GM19351 (cell line): ENCODE data around the gene PYCARD.
"Not testable (repeated sequence)": the region's sequence is repeated elsewhere in the genome, so short reads cannot be mapped to it uniquely, and the experiment has no call there.

Source experiments
- ATAC-seq: cut with Tn5 transposase; IDR thresholded peaks from one replicate; pipeline ENCODE4 v1.9.1; 2021; ENCODE audit warnings: mild to moderate bottlenecking, moderate library complexity; ENCODE audit not compliant: unreplicated experiment

PYCARD gene

GRCh38 chr16:31215287-31216162 lies 13.0 kb upstream of the PYCARD start:
- no peak for ATAC-seq

GRCh38 chr16:31214708-31215286 lies 12.2 kb upstream of the PYCARD start:
- no peak for ATAC-seq

DNA sequence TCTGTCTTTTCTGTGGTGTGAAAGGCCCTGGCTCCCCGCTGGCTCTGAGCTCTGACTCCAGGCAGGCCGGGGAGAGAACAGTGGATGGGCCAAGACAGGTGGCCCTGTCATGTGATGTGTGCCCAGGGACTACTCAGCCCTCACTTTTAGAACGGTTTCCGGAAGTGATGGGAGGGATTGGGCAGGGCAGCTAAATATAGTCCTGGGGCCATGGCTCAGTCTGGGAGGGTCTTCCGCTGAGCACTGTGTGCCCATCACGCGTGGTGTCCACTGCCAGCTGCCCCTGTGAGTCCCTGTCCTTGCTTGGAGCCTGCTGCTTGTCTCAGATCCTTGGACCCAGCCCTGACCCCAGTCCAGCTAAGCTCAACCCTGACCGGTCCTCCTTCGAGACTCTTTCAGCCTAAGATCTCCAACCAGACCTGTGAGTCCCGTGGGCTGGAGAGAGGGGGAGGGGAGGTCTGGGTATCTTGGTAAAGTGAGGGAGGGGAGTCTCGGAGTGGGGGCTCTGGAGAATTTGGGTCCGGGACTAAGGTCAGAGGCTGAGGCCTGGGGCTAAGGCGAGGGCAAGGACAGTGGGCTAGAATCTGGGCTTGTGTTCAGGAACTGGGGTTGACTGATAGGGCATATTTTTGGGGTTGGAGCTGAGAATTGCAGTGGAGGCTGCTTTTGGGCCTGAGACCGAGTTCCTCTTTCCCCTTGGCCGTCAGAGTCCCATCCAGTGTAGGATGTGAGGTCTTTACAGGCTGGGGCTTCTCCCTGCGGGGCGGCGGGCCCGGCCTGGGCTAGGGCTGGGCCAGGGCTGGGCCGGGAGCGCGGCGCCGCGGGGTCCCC lies 11.5 kb upstream of the PYCARD start, which contains the start of gene TRIM72:
Gene TRIM72, plus strand, starts transcription at position 243 of the 831 bp plus-strand sequence. CDS start 620 bp downstream, outside the sequence.
- ATAC-seq: no peak

DNA sequence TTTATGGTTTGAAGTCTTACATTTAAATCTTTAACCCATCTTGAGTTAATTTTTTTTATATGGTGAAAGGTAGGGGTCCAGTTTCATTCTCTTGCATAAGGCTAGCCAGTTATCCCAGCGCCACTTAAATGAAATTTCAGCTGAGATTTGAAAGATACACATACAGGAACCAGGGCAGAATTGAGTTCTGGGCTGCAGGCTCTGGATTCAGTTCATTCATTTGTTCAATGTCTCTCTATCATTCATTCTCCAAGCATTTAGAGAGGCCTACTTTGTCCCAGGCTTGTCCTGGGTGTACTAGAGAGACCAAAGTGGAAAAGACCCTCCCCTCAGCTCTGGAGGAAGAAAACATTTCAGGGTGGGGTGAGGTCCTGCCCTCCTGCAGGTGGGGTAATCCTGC lies 10.8 kb upstream of the PYCARD start:
- no peak for ATAC-seq

DNA sequence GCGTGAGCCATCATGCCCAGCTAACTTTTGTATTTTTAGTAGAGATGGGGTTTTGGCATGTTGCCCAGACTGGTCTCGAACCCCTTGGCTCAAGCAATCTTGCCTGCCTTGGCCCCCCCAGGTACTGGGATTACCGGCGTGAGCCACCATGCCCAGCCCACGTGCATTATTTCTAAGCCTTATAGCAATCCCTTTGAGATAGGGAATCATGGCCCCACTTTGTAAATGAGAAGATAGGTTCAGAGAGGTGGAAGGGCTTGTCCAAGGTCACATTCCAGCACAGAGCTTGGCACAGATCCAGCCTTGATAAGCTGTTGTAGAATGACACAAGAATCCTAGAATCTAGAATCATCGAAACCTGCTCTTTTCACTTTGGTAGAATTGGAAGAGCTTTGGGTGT lies 4.2 kb upstream of the PYCARD start:
- ATAC-seq: no peak

DNA sequence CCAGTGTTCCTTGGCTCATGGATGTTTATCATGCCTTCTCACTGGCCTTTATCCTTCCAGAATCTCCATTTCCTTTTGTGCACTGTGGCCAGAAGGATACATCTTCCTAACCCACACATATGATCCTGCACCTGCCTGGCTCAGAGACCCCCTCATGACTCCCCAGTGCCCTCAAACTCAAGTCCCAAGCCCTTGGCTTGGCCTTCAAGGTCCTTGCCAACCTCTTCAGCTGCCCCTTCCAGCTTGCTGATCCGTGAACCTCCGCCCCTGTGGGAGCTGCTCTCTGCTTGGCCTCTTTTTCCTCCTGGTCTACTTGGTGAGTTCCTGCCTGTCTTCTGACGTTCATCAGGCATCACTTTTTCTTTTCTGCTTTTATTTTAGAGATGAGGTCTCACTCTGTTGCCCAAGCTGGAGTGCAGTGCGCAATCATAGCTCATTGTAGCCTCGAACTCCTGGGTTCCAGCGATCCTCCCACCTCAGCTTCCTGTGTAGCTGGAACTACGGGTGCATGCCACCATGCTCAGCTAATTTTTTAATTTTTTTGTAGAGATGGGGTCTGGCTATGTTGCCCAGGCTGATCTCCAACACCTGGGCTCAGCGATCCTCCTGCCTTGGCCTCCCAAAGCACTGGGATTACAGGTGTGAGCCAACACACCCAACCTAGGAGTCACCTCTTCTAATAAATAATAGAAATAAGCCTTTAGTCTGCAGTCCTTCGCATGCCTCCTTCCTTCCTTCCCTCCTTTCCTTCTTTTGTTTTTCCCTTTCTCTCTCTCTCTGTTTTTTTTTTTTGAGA lies 2.5 kb upstream of the PYCARD start:
- ATAC-seq: no peak

- peak; percentile 57 for ATAC-seq
Measured at GRCh38 chr16:31201582-31202413, 762 bp downstream of the PYCARD start.

GRCh38 chr16:31200821-31201568 lies 1.6 kb downstream of the PYCARD start:
- no peak for ATAC-seq

DNA sequence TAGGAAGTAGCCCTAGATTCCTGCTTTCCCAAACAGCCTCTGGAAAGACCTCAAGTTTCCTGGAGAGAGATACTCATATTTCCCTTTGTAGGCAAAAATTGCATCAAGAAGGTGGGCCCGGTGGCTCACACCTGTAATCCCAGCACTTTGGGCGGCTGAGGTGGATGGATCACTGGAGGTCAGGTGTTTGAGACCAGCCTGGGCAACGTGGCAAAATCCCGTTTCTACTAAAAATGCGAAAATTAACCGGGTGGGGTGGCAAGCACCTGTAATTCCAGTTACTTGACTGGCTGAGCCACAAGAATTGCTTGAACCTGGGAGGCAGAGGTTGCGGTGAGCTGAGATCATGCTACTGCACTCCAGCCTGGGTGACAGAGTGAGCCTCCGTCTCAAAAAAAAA lies 2.4 kb downstream of the PYCARD start:
- ATAC-seq: not testable (repeated sequence)

GRCh38 chr16:31199430-31200041 lies 3.0 kb downstream of the PYCARD start:
- no peak for ATAC-seq

- no peak for ATAC-seq
Measured at GRCh38 chr16:31198207-31198882, 4.2 kb downstream of the PYCARD start.

GRCh38 chr16:31196324-31197088 lies 6.1 kb downstream of the PYCARD start:
- ATAC-seq: no peak

DNA sequence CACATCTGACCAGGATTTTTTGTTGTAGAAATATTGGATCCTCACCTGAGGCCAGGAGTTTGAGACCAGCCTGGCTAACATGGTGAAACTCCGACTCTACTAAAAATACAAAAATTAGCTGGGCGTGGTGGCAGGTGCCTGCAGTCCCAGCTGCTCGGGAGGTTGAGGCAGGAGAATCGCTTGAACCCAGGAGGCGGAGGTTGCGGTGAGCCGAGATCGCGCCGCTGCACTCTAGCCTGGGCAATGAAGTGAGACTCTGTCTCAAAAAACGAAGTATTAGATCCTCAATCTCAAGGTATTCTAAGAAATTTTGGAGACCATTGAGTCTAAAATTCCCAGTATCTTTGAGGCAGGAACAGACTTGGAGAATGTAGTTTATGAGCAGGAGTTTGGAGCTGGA lies 6.7 kb downstream of the PYCARD start:
- ATAC-seq: not testable (repeated sequence)

- ATAC-seq: no peak
Measured at GRCh38 chr16:31194898-31195297, 7.7 kb downstream of the PYCARD start.

DNA sequence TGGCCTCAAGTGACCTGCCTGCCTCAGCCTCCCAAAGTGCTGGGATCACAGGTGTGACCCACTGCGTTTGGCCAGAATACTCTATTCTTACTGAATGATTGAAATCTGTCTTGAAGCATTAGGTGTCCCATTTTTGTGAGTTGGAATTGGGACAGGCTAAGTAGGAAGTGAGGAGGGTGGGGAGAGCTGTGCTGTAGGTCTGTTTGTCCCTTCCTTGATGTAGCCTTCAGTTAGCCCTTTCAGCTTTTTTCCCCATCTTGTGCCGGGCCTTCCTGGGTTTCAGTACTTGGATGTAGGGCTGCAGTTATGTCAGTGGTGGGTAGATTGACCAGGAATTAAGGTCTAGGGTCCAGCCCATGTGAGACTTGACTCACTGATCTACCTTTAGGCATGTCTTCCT lies 8.7 kb downstream of the PYCARD start:
- ATAC-seq: no peak

DNA sequence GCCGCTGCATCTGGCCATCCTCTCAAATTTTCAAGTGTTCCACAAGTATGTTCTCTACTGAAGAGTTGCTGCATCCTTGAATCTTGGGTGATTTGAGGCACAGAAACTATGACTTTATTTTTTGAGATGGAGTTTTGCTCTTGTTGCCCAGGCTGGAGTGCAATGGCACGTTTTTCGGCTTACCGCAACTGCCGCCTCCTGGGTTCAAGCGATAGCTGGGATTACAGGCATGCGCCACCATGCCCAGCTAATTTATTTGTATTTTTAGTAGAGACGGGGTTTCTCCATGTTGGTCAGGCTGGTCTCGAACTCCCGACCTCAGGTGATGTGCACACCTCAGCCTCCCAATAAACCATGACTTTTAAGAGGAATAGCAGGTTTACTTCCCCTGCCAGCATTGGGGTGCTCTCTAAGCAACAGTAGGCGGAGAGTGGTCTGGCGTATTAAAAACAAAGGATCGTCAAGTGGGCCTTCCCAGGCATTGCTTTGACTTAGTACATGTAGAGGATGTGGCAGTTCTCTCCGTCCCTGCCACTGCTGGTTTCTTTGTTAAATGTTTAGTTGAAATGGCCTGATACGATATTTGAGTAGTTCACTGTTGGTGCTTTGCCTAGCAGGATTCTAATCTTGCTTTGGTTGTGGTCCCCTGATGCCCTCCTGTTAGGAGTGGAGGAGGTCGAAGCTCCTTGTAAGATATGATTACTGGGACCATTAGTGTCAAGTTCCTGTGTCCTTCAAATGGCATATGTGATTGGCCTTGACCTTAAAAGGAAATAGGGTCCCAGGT lies 9.5 kb downstream of the PYCARD start:
- no peak for ATAC-seq
